Parathyroid adenoma (tissue), 2 donors: ENCODE data around the gene GNA15.

Experiments
- H2AFZ ChIP-seq: fragments of 300-600 bp; sonication (generic); one replicate; pipeline ENCODE4 v1.7.0; 2017; ENCODE audit warnings: antibody characterized with exemption, mild to moderate bottlenecking
- H3K27ac ChIP-seq: fragments of 300-600 bp; sonication (generic); one replicate; pipeline ENCODE4 v1.7.0; 2017
- H3K27me3 ChIP-seq: fragments of 300-600 bp; sonication (generic); one replicate; pipeline ENCODE4 v1.7.0; 2017; ENCODE audit warnings: low read length; ENCODE audit not compliant: control insufficient read depth, insufficient read depth
- H3K36me3 ChIP-seq: fragments of 300-600 bp; sonication (generic); one replicate; pipeline ENCODE4 v1.7.0; 2017; ENCODE audit warnings: low read length; ENCODE audit not compliant: control insufficient read depth, insufficient read depth
- H3K4me1 ChIP-seq: fragments of 300-600 bp; sonication (generic); one replicate; pipeline ENCODE4 v1.7.0; 2017; ENCODE audit warnings: control low read depth
- H3K4me2 ChIP-seq: fragments of 300-600 bp; sonication (generic); one replicate; pipeline ENCODE4 v1.7.0; 2017; ENCODE audit warnings: low read length
- H3K4me3 ChIP-seq: fragments of 300-600 bp; sonication (generic); one replicate; pipeline ENCODE4 v1.7.0; 2017; ENCODE audit warnings: low read depth, low read length
- H3K79me2 ChIP-seq: fragments of 300-600 bp; sonication (generic); one replicate; pipeline ENCODE4 v1.7.0; 2017; ENCODE audit warnings: control low read depth
- H3K9ac ChIP-seq: fragments of 300-600 bp; sonication (generic); one replicate; pipeline ENCODE4 v1.7.0; 2017; ENCODE audit warnings: mild to moderate bottlenecking
- H3K9me3 ChIP-seq: fragments of 300-600 bp; sonication (generic); one replicate; pipeline ENCODE4 v1.7.0; 2017; ENCODE audit warnings: low read length; ENCODE audit not compliant: control insufficient read depth
- CTCF ChIP-seq: fragments of 300-600 bp; sonication (generic); IDR thresholded peaks from one replicate; pipeline ENCODE4 v1.7.0; 2017; ENCODE audit warnings: antibody characterized with exemption, mild to moderate bottlenecking
- donor health status: primary hyperparathyroidism.

The GNA15 gene

GRCh38 chr19:3194106-3195087 lies 58.6 kb downstream of the GNA15 start:
- H3K27me3 ChIP-seq = no peaks in the 10 kb centered on the region
- no peak overlapping the region for H3K4me3 ChIP-seq
- H3K36me3 ChIP-seq = no peaks in the 10 kb centered on the region
- H3K4me1 ChIP-seq = no peaks in the 10 kb centered on the region
- peaks cover 12% of the 10 kb centered on the region for H3K79me2 ChIP-seq
- no peak for TF ChIP-seq CTCF
- no peak overlapping the region for H3K4me2 ChIP-seq
- H2AFZ ChIP-seq = no peak overlapping the region
- H3K9ac ChIP-seq = no peak overlapping the region
- H3K27ac ChIP-seq = no peak overlapping the region
- H3K9me3 ChIP-seq = no peaks in the 10 kb centered on the region

GRCh38 chr19:3196064-3196932 lies 60.5 kb downstream of the GNA15 start:
- Histone ChIP-seq H3K4me1 (no peaks in the 10 kb centered on the region), H3K79me2 (peaks cover 3% of the 10 kb centered on the region), H3K27me3 (no peaks in the 10 kb centered on the region), H3K4me3 (no peak overlapping the region), H3K27ac (no peak overlapping the region), H2AFZ (no peak overlapping the region), H3K4me2 (no peak overlapping the region), H3K36me3 (no peaks in the 10 kb centered on the region), H3K9ac (no peak overlapping the region), H3K9me3 (no peaks in the 10 kb centered on the region)
- no peak for TF ChIP-seq CTCF

GRCh38 chr19:3196933-3197205 lies 61.0 kb downstream of the GNA15 start:
- Histone ChIP-seq H3K9ac (no peak overlapping the region), H3K27me3 (no peaks in the 10 kb centered on the region), H3K36me3 (no peaks in the 10 kb centered on the region), H3K79me2 (no peaks in the 10 kb centered on the region), H3K4me3 (no peak overlapping the region), H3K9me3 (no peaks in the 10 kb centered on the region), H3K4me2 (no peak overlapping the region), H3K27ac (no peak overlapping the region), H2AFZ (no peak overlapping the region), H3K4me1 (no peaks in the 10 kb centered on the region)
- TF ChIP-seq CTCF = no peak

DNA sequence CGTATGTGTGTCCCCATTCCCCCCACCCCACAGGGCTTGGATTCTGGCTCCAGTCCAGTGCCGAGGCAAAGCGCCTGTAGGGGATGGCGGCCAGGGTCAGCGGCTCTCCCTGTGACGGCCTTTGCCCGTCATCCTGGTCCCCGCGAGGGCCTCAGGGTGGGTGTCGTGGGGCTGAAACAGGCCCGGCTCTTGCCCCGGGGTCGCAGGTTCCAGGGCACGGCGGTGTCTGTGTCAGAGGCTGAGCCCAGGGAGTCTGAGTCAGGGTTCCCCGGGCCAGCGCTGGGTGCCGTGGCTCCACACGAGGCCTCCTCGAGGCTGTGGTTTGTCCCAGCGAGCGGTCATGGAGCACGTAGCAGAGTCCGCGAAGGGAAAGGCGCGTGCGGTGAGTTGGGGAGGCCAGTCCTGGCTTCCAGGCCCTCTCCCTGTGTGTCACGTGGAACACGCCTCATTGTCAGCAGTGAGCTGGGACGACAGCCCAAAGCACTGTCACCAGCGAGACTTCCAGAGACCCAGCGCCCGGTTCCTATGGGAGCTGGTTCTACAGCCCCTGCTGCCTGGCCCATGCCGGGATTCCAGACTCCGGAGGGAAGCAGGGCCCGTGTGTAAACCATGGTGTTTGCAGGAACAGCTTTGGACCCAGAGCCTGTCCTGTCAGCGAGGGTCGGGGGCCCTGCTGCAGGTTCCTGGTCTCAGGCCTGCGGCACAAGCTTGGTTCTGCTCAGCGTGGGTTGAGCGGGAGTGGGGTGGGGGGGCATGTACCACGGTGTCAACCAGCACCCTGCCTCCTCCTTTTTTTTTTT lies 63.3 kb downstream of the GNA15 start:
- no peaks in the 10 kb centered on the region for H3K79me2 ChIP-seq
- H3K9me3 ChIP-seq = no peaks in the 10 kb centered on the region
- no peak for TF ChIP-seq CTCF
- no peak overlapping the region for H3K4me3 ChIP-seq
- H3K9ac ChIP-seq = no peak overlapping the region
- H3K4me1 ChIP-seq = no peaks in the 10 kb centered on the region
- H2AFZ ChIP-seq = no peak overlapping the region
- H3K27me3 ChIP-seq = no peaks in the 10 kb centered on the region
- no peak overlapping the region for H3K27ac ChIP-seq
- H3K4me2 ChIP-seq = no peak overlapping the region
- H3K36me3 ChIP-seq = no peaks in the 10 kb centered on the region
